Measurements from ENCODE around the gene CFAP70. TPM values are rescaled to one million over a fixed set of nuclear protein-coding genes. Genes with fewer than 3 reads are reported as not detected.

CFAP70 gene
- total RNA-seq, 1 experiment from 2014 or later = 0.29 TPM

- no peak for DNase-seq (ENCODE audit: low read depth)
Measured at GRCh38 chr10:73215749-73216148, 142.9 kb downstream of the CFAP70 start.

DNA sequence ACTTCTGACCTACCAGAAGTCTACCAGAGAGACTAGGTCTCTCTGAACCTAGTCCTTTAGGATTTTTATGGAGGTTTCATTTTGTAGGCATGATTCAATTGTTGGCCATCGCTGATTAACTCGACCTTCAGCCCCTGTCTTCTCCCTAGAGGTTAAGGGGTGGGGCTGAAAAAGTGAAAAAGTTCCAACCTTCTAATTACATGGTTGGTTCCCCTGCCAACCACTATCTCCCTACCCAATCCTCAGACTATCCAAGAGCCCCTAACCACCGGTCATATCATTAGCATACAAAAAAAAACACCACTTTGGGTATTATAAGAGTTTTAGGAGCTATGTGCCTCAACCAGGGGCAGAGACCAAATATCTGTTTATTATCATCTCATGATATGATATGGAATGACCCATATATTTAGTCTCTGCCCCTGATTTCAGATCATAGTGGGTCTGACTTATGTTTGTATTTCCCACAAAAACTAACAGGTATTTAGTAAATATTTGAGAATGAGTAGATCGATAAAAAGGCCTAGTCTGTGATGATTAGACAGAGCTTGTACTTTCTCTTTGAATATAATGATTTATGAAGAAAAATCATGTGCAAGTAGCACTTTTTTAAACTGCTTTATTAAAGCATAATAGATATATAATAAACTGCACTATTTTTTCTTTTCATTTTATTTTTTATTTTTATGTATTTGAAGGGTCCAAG is 147.4 kb downstream of the CFAP70 start:
- no peak for DNase-seq (ENCODE audit: low read depth)

- no peak for DNase-seq (ENCODE audit: low read depth)
Measured at GRCh38 chr10:73210395-73211105, 148.1 kb downstream of the CFAP70 start.

DNA sequence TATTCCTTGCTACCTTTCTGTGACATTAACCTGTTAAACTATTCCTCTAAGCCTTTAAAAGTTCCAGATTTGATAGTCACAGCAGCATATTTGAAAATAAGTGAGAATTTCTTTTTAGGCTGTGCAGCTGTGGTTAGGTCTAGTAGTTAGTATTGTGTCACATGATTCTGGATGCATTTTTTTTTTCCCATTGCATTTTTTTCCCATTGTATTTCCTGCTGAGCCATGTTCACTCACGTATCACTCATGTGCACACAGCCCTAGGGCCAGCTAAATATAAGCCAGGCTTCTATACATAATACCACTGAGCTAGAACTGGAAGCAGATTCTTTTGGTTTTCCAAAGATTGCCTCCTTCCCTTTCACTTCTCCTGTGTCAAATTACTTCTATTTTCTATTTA is 149.0 kb downstream of the CFAP70 start:
- DNase-seq (ENCODE audit: low read depth) = no peak

DNA sequence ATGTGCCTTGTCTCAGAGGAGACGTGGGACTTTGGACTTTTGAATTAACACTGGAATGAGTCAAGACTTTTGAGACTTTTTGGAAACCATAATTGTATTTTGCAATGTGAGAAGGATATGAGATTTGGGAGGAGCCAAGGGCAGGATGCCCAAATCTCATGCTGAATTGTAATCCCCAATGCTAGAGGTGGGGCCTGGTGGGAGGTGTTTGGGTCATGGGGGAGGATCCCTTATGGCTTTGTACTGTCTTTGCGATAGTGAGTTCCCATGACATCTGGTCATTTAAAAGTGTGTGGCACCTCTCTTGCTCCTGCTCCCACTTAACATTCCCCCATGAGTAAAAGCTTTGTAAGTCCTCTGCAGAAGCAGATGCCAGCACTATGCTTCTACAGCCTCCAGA is 150.8 kb downstream of the CFAP70 start:
- DNase-seq (ENCODE audit: low read depth) = no peak

GRCh38 chr10:73206385-73206784 is 152.3 kb downstream of the CFAP70 start:
- DNase-seq (ENCODE audit: low read depth) = no peak

- no peak for DNase-seq (ENCODE audit: low read depth)
Measured at GRCh38 chr10:73205890-73206289, 152.8 kb downstream of the CFAP70 start.

DNA sequence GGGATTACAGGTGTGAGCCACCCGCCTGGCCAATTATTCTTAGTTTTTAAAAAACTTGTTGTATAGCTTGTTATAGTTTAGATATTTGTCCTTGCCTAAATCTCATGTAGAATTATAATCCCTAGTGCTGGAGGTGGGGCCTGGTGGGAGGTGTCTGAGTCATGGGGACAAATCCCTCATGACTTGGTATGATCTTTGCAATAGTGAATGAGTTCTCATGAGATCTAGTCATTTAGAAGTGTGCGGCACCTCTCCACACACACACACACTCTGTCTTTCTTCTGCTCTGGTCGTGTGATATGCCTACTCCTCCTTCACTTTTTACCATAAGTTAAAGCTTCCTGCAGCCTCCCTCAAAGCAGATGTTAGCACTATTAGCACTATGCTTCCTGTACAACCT is 153.6 kb downstream of the CFAP70 start:
- DNase-seq (ENCODE audit: low read depth) = no peak

Other genes with a start within 250 kb of the CFAP70 start
- gene NUDT13, start 248.4 kb downstream of the CFAP70 start, total RNA-seq (2014; rRNA removed; shearing (Covaris generic)) = 1.2 TPM in 1 of 2 replicates, not detected in the other
- 36.0 and 36.6 TPM in 2 replicates for gene ECD, start 190.9 kb downstream of the CFAP70 start, total RNA-seq (2014; rRNA removed; shearing (Covaris generic))
- gene FAM149B1, start 190.7 kb downstream of the CFAP70 start, total RNA-seq (2014; rRNA removed; shearing (Covaris generic)) = 7.4 and 7.6 TPM in 2 replicates
- gene DNAJC9, start 111.6 kb downstream of the CFAP70 start, total RNA-seq (2014; rRNA removed; shearing (Covaris generic)) = 50.3 and 70.6 TPM in 2 replicates
- 71.9 and 77.4 TPM in 2 replicates for gene MRPS16, start 106.2 kb downstream of the CFAP70 start, total RNA-seq (2014; rRNA removed; shearing (Covaris generic))
- 113 and 172 TPM in 2 replicates for gene ANXA7, start 55.2 kb upstream of the CFAP70 start, total RNA-seq (2014; rRNA removed; shearing (Covaris generic))
- gene MSS51, start 74.7 kb upstream of the CFAP70 start, total RNA-seq (2014; rRNA removed; shearing (Covaris generic)) = 0.15 and 0.57 TPM in 2 replicates
- 11.9 and 12.2 TPM in 2 replicates for gene PPP3CB, start 137.2 kb upstream of the CFAP70 start, total RNA-seq (2014; rRNA removed; shearing (Covaris generic))
- 12.1 and 19.1 TPM in 2 replicates for gene USP54, start 232.5 kb upstream of the CFAP70 start, total RNA-seq (2014; rRNA removed; shearing (Covaris generic))

Measured in Daoy (cell line).